Epithelial cell of proximal tubule (primary cell): Measurements from ENCODE around the gene DYDC1. TPM values are rescaled to one million over a fixed set of nuclear protein-coding genes. Genes with fewer than 3 reads are reported as not detected.
"Not testable (repeated sequence)": the region's sequence is repeated elsewhere in the genome, so short reads cannot be mapped to it uniquely, and the experiment has no call there.

Experiments
- DNase-seq: peaks from one replicate; pipeline ENCODE4 v3.0.0-alpha.2; 2011; ENCODE audit warnings: low read depth
- H3K4me3 ChIP-seq: 2 replicates; pipeline ENCODE4 v1.5.1; 2011; ENCODE audit warnings: low read depth, mild to moderate bottlenecking, low read length
- CTCF ChIP-seq: conservative IDR thresholded peaks from 2 replicates; pipeline ENCODE4 v1.5.1; 2012; ENCODE audit warnings: low read depth, mild to moderate bottlenecking, low read length
- total RNA-seq: library from RNA; depleted of rRNA; stranded (reverse); fragments of >200 nt; gene quantifications from 2 replicates; pipeline ENCODE4 v1.2.3, GENCODE V29; 2015

Gene DYDC1
- total RNA-seq, 1 donor from 2014 or later, result not detected

DNA sequence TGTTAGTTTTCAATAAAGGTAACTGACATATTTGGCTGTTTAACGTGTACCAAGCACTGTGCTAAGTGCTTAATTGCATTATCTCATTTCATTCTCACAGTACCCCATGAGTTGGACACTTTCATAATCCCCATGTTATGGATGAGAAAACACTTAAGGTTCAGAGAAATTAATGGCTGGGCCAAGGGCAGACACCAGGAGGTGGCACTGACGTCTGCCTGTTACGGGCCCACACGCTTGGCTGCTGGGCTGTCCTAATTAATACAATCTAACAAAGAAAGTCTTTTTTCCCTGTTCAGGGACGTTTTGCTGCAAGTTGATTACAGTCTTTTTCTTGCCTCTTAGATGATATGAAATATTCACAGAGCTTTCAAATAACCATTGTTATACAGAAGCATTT, 16.1 kb upstream of the DYDC1 start:
- no peak for TF ChIP-seq CTCF
- H3K4me3 ChIP-seq, result no peak overlapping the region
- DNase-seq, result no peak

GRCh38 chr10:80371467-80371866, 14.9 kb upstream of the DYDC1 start:
- no peak for DNase-seq
- TF ChIP-seq CTCF, result no peak
- no peak overlapping the region for H3K4me3 ChIP-seq

DNA sequence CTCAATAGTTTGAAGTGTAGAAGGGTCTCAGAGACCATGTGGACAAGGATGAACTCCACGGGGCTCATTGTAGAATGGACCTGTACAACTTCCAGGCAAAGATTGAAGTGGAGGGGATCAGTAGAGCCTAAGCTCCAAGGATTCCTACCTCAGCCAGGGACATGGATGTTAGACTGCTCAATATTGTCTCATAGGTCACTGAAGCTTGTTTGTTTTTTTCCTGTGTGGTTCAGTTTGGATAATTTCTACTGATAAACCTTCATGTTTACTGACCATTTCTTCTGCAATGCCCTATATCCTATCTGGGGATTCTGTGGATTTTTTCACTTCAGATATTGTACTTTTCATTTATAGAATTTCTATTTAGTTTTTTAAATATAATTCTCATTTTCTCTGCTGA, 9.0 kb upstream of the DYDC1 start:
- no peak for TF ChIP-seq CTCF
- no peak overlapping the region for H3K4me3 ChIP-seq
- DNase-seq, result no peak

GRCh38 chr10:80359644-80360043, 3.1 kb upstream of the DYDC1 start:
- no peak for DNase-seq
- TF ChIP-seq CTCF, result no peak
- no peak overlapping the region for H3K4me3 ChIP-seq

- DNase-seq, H3K4me3 ChIP-seq: not testable (repeated sequence)
These were observed 2.4 kb upstream of the DYDC1 start for GRCh38 chr10:80358925-80359324.

DNA sequence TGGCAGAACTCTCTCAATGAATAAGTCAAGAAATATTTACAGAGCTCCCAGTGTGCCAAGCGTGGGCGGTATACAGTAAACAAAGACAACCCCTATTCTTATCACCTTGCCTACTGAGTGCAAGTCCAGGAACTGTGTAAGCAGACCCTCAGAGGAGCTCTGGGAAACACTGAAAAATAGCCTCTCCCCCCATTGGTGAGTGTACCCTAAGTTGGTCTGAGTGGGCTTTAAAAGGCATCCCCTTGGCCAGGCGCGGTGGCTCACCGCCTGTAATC, 1.2 kb upstream of the DYDC1 start:
- no peak overlapping the region for H3K4me3 ChIP-seq
- DNase-seq, result no peak
- no peak for TF ChIP-seq CTCF

- peak overlapping the region; percentile 38 for H3K4me3 ChIP-seq
- DNase-seq, result no peak
- TF ChIP-seq CTCF, result no peak
These were observed 665 bp upstream of the DYDC1 start for GRCh38 chr10:80356989-80357850.
